ENCODE data around the gene GCSH.

The GCSH gene

GRCh38 chr16:81040842-81041241, 55.4 kb downstream of the GCSH start:
- DNase-seq: no peak

- no peak for DNase-seq
These were observed 56.1 kb downstream of the GCSH start for GRCh38 chr16:81040131-81040530.

- DNase-seq: no peak
These were observed 59.3 kb downstream of the GCSH start for GRCh38 chr16:81036751-81037350.

DNA sequence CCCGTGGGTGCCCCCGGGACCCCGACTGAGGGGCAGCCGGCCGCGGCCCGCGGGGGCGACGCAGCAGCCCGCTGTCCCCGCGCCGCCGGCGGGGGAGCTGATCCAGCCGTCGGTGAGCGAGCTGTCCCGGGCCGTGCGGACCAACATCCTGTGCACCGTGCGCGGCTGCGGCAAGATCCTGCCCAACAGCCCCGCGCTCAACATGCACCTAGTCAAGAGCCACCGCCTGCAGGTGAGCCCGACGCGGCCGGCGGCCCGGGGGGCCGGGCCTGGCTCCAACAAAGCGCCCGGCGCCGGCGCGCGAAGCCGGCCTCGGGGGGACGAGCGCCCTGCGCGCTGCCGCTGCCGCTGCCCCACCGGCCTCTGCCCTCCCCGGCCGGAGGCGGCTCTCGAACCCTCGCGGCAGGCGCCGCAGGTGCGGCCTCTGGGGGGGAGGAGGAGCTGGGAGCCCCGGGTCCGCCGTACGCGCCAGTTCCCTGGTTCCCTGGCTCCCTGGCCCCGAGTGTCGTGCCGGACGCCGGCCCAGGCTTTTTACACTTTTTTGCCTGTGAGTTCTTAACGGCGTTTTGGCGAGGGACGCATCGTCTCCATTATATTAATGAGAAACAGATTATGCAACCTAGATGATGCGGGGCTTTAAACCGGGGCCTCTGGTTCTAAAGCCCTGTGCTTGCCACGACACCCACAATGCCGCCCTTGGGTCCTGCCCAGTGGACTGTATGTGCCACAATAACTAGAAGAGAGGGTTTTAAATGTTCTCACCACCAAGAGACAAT, 60.0 kb downstream of the GCSH start:
- DNase-seq: peak; percentile 44

GRCh38 chr16:81035398-81035974, 60.7 kb downstream of the GCSH start, which contains the start of gene ATMIN:
Gene ATMIN (plus strand): TSS chr16:81035842. CDS start chr16:81035871, 29 bp downstream.
- DNase-seq: peak; percentile 88

All from CD4-positive, alpha-beta T cell treated with Interleukin-15 for 1 hour (primary cell).